HCT116 (cell line): Measurements from ENCODE around the gene ARMC10. TPM values are rescaled to one million over a fixed set of nuclear protein-coding genes. Genes with fewer than 3 reads are reported as not detected.
A peak's percentile ranks its signal among the peaks of the same experiment; 100 is the strongest.

ENCODE experiments used
- ATAC-seq: fragments of 200-7000 bp; cut with Tn5 transposase; 2 replicates; pipeline ENCODE4 v1.9.1; 2020; ENCODE audit warnings: mild to moderate bottlenecking, moderate library complexity
- BruUV-seq: library from RNA; stranded (reverse); fragments of 400-500 nt; replicated peaks from 2 replicates; lab custom pipeline; 2021; lab: Mats Ljungman, UMichigan
- CTCF ChIA-PET: fragments of 300-600 bp; sonication (Branson Sonifier 250); formaldehyde crosslinking; loops from one replicate; lab custom pipeline; 2021; ENCODE audit warnings: antibody characterized with exemption; lab: Charles Lee
- POLR2A ChIA-PET: fragments of 300-600, 350-600 bp; sonication (Branson Sonifier 250); formaldehyde crosslinking; loops from one replicate; lab custom pipeline; 2021; ENCODE audit warnings: antibody characterized with exemption; lab: Charles Lee
- RAD21 ChIA-PET, 2 experiments: fragments of 300-600 bp; sonication (Branson Sonifier 250); formaldehyde crosslinking; loops; one replicate each; lab custom pipeline; 2023; ENCODE audit warnings: low total read pairs in 2 of 2; ENCODE audit not compliant: uncharacterized antibody in 2 of 2, unreplicated experiment in 2 of 2, low non-redundant PET in 1 of 2; lab: Charles Lee
- DNase-seq: peaks from one replicate; pipeline ENCODE4 v3.0.0-alpha.2; 2010; ENCODE audit warnings: low read depth, low spot score
- H2AFZ ChIP-seq: fragments of 200-600 bp; shearing (Covaris generic), sonication (generic); 2 replicates; pipeline ENCODE4 v1.6.1; 2017; ENCODE audit warnings: low read depth, mixed run types, mixed read lengths, antibody characterized with exemption, low read length; ENCODE audit not compliant: poor library complexity, severe bottlenecking
- H3K27ac ChIP-seq: 2 replicates; pipeline ENCODE4 v1.5.1; 2012; ENCODE audit warnings: low read depth, low read length
- H3K27me3 ChIP-seq: fragments of 200-600 bp; sonication (generic); 2 replicates; pipeline ENCODE4 v1.6.1; 2016; ENCODE audit warnings: mixed run types, low read length, mixed read lengths; ENCODE audit not compliant: insufficient read depth
- H3K36me3 ChIP-seq, 2 experiments: fragments of 200-500 bp in 1 of 2; fragments of 200-600 bp in 1 of 2; sonication (Bioruptor generic) in 1 of 2; sonication (generic) in 1 of 2; 2 replicates each; pipeline versions ENCODE4 v1.5.1 to v1.6.1; 2014 to 2016; ENCODE audit warnings: low read length in 2 of 2, inconsistent platforms in 1 of 2, mixed read lengths in 1 of 2, mixed run types in 1 of 2; ENCODE audit not compliant: insufficient read depth in 2 of 2, control insufficient read depth in 1 of 2
- H3K4me1 ChIP-seq, 2 experiments: fragments of 200-600 bp in 1 of 2; sonication (generic) in 1 of 2; 2 replicates each; pipeline versions ENCODE4 v1.5.1 to v1.6.1; 2012 to 2017; ENCODE audit warnings: low read length in 2 of 2, inconsistent platforms in 1 of 2, mild to moderate bottlenecking in 1 of 2, mixed read lengths in 1 of 2, mixed run types in 1 of 2, moderate library complexity in 1 of 2; ENCODE audit not compliant: insufficient read depth in 2 of 2, control insufficient read depth in 1 of 2
- H3K4me2 ChIP-seq: fragments of 200-600 bp; sonication (generic); 2 replicates; pipeline ENCODE4 v1.6.1; 2017; ENCODE audit warnings: mixed run types, low read length, mixed read lengths
- H3K4me3 ChIP-seq, 2 experiments: fragments of 200-600 bp in 1 of 2; sonication (generic) in 1 of 2; replicated peaks in 1 of 2; 2 replicates each; pipeline ENCODE4 v1.5.1; 2011 to 2016; ENCODE audit warnings: low read length in 2 of 2, control low read depth in 1 of 2, low read depth in 1 of 2, mild to moderate bottlenecking in 1 of 2, mixed read lengths in 1 of 2, mixed run types in 1 of 2
- H3K79me2 ChIP-seq: fragments of 200-600 bp; sonication (generic); 2 replicates; pipeline ENCODE4 v1.6.1; 2017; ENCODE audit warnings: mild to moderate bottlenecking, mixed run types, low read length, moderate library complexity, mixed read lengths; ENCODE audit not compliant: insufficient read depth
- H3K9ac ChIP-seq: fragments of 200-600 bp; sonication (generic); 2 replicates; pipeline ENCODE4 v1.6.1; 2016; ENCODE audit warnings: low read length, mixed read lengths
- H3K9me2 ChIP-seq: fragments of 200-600 bp; sonication (generic), shearing (Covaris generic); 2 replicates; pipeline ENCODE4 v1.6.1; 2017; ENCODE audit warnings: mixed run types, mild to moderate bottlenecking, moderate library complexity; ENCODE audit not compliant: insufficient read depth
- H3K9me3 ChIP-seq, 2 experiments: fragments of 200-500 bp in 1 of 2; fragments of 200-600 bp in 1 of 2; sonication (Bioruptor generic) in 1 of 2; sonication (generic) in 1 of 2; 2 replicates each; pipeline ENCODE4 v1.6.1; 2014 to 2017; ENCODE audit warnings: low read length in 2 of 2, mixed read lengths in 2 of 2, inconsistent platforms in 1 of 2, low read depth in 1 of 2, mild to moderate bottlenecking in 1 of 2, mixed run types in 1 of 2, moderate library complexity in 1 of 2; ENCODE audit not compliant: control insufficient read depth in 1 of 2, insufficient read depth in 1 of 2
- H4K20me1 ChIP-seq: fragments of 200-600 bp; sonication (generic), shearing (Covaris generic); 2 replicates; pipeline ENCODE4 v1.6.1; 2017; ENCODE audit warnings: mixed run types, mild to moderate bottlenecking, moderate library complexity; ENCODE audit not compliant: insufficient read depth
- CBX3 ChIP-seq: IDR thresholded peaks from 2 replicates; pipeline ENCODE4 v1.6.1; 2012; ENCODE audit warnings: low read depth
- EGR1 ChIP-seq: IDR thresholded peaks from 2 replicates; pipeline ENCODE4 v1.6.1; 2012; ENCODE audit warnings: low read depth
- EZH2phosphoT487 ChIP-seq: fragments of 200-600 bp; IDR thresholded peaks from 2 replicates; pipeline ENCODE4 v1.6.1; 2018; ENCODE audit warnings: antibody characterized with exemption, borderline replicate concordance
- JUND ChIP-seq: IDR thresholded peaks from 2 replicates; pipeline ENCODE4 v1.6.1; 2012
- POLR2AphosphoS5 ChIP-seq: IDR thresholded peaks from 2 replicates; pipeline ENCODE4 v1.6.1; 2011; ENCODE audit warnings: mild to moderate bottlenecking, low read depth, low read length, moderate library complexity
- RAD21 ChIP-seq: IDR thresholded peaks from 2 replicates; pipeline ENCODE4 v1.6.1; 2012; ENCODE audit warnings: low read depth, mild to moderate bottlenecking
- SP1 ChIP-seq: IDR thresholded peaks from 2 replicates; pipeline ENCODE4 v1.6.1; 2012; ENCODE audit warnings: low read depth
- SRF ChIP-seq: IDR thresholded peaks from 2 replicates; pipeline ENCODE4 v1.6.1; 2012; ENCODE audit warnings: low read depth
- YY1 ChIP-seq: IDR thresholded peaks from 2 replicates; pipeline ENCODE4 v1.6.1; 2011; ENCODE audit warnings: low read length, low read depth, moderate library complexity, mild to moderate bottlenecking; ENCODE audit not compliant: insufficient replicate concordance; ENCODE audit errors: extremely low read depth
- ZFX ChIP-seq: fragments of 450-650 bp; IDR thresholded peaks from 2 replicates; pipeline ENCODE4 v1.6.1; 2017
- ZNF274 ChIP-seq: fragments of 200-500 bp; sonication (Bioruptor generic); IDR thresholded peaks from 2 replicates; pipeline ENCODE4 v1.6.1; 2014; ENCODE audit warnings: mild to moderate bottlenecking, low read depth, low read length, inconsistent platforms
- intact Hi-C: fragments of 100-400 bp; cut with micrococcal nuclease; formaldehyde crosslinking; loops from 2 replicates; pipeline ENCODE4 v1.10.0; 2022
- total RNA-seq: library from RNA; stranded (reverse); gene quantifications from one replicate; pipeline ENCODE4 v1.2.1, GENCODE V29; 2021; ENCODE audit not compliant: unreplicated experiment
- TF ChIP-seq, protein P1 (sequence below), 3 experiments: fragments of 200-600 bp in 1 of 3; sonication (generic) in 1 of 3; IDR thresholded peaks in 2 of 3; conservative IDR thresholded peaks in 1 of 3; 2 replicates each; pipeline ENCODE4 v1.5.1; 2012 to 2017; ENCODE audit warnings: low read depth in 2 of 3, low read length in 2 of 3, antibody characterized with exemption in 1 of 3, borderline replicate concordance in 1 of 3, control low read depth in 1 of 3, mild to moderate bottlenecking in 1 of 3, mixed read lengths in 1 of 3, mixed run types in 1 of 3, moderate library complexity in 1 of 3; ENCODE audit not compliant: insufficient read depth in 1 of 3
- TF ChIP-seq, protein P2 (sequence below): IDR thresholded peaks from 2 replicates; pipeline ENCODE4 v1.6.1; 2012

Gene ARMC10
- total RNA-seq, 1 experiment from 2014 or later: 53.3 TPM

GRCh38 chr7:103059471-103059870, 15.5 kb upstream of the ARMC10 start:
- Histone ChIP-seq H3K36me3 (no peaks in the 10 kb centered on the region), H3K4me2 (no peak overlapping the region), H3K9me2 (no peaks in the 10 kb centered on the region), H3K9me3 (no peaks in the 10 kb centered on the region), H2AFZ (no peak overlapping the region), H3K27ac (no peak overlapping the region), H3K4me1 (peaks cover 5 to 11% of the 10 kb centered on the region in 2 experiments; a peak in 3 of 4 replicates), H4K20me1 (no peaks in the 10 kb centered on the region), H3K9ac (no peak overlapping the region), H3K4me3 (no peak overlapping the region), H3K27me3 (no peaks in the 10 kb centered on the region), H3K79me2 (no peaks in the 10 kb centered on the region)
- POLR2A ChIA-PET: no interaction called here
- intact Hi-C loops: loop anchor here (10.0 kb wide), 1 partner anchor 105 kb away; no protein-coding TSS in a partner anchor
- DNase-seq (no peak), ATAC-seq (no peak)
- TF ChIP-seq SRF: no peak
- TF ChIP-seq, protein P1, sequence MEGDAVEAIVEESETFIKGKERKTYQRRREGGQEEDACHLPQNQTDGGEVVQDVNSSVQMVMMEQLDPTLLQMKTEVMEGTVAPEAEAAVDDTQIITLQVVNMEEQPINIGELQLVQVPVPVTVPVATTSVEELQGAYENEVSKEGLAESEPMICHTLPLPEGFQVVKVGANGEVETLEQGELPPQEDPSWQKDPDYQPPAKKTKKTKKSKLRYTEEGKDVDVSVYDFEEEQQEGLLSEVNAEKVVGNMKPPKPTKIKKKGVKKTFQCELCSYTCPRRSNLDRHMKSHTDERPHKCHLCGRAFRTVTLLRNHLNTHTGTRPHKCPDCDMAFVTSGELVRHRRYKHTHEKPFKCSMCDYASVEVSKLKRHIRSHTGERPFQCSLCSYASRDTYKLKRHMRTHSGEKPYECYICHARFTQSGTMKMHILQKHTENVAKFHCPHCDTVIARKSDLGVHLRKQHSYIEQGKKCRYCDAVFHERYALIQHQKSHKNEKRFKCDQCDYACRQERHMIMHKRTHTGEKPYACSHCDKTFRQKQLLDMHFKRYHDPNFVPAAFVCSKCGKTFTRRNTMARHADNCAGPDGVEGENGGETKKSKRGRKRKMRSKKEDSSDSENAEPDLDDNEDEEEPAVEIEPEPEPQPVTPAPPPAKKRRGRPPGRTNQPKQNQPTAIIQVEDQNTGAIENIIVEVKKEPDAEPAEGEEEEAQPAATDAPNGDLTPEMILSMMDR (IDR thresholded peaks at IDR 0.05 in 2 of 3, conservative IDR thresholded peaks at IDR 0.05 in 1 of 3; ENCODE audit: borderline replicate concordance in 1 of 3, insufficient read depth in 1 of 3, low read depth in 2 of 3, low read length in 2 of 3): no peak
- TF ChIP-seq ZFX: no peak
- TF ChIP-seq YY1: no peak
- TF ChIP-seq RAD21: no peak
- no peak for TF ChIP-seq JUND
- no peak for TF ChIP-seq CBX3
- no peak for TF ChIP-seq ZNF274
- no TSS peak for BruUV-seq
- CTCF ChIA-PET: no interaction called here
- RAD21 ChIA-PET: no interaction called here

DNA sequence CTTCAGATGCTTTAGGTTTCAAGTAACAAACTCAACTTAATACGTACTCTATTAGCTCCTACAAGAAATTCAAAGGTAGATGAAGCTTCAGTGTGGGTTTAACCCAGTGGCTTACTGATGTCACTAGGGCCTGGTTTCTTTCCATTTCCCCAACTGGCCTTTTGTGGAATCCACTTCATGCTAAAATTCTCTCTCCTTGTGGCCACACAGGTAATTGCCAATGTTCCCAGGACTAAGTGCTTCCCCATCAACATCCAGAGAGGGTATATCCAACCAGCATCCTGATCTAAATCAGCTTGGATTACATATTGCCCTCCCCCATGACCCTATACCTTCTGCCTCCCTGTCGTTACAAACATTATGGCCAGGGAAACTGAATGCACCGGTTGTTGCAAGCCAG, 11.0 kb upstream of the ARMC10 start:
- ATAC-seq (no peak), DNase-seq (no peak)
- H4K20me1 ChIP-seq: no peaks in the 10 kb centered on the region
- TF ChIP-seq CBX3 (no peak), EZH2phosphoT487 (no peak), POLR2AphosphoS5 (no peak), SP1 (no peak), EGR1 (no peak), RAD21 (no peak)
- TF ChIP-seq, protein P1 (IDR thresholded peaks at IDR 0.05 in 2 of 3, conservative IDR thresholded peaks at IDR 0.05 in 1 of 3; ENCODE audit: borderline replicate concordance in 1 of 3, insufficient read depth in 1 of 3, low read depth in 2 of 3, low read length in 2 of 3): peak in 2 of 3 experiments; percentile 17 to 22; a peak in 1 of 6 replicates
- TF ChIP-seq, protein P2, sequence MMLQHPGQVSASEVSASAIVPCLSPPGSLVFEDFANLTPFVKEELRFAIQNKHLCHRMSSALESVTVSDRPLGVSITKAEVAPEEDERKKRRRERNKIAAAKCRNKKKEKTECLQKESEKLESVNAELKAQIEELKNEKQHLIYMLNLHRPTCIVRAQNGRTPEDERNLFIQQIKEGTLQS: no peak
- H3K4me1 ChIP-seq: peaks cover 5 to 14% of the 10 kb centered on the region in 2 experiments; a peak in 3 of 4 replicates
- intact Hi-C loops: loop anchor here (2.0 to 5.0 kb wide), 2 partner anchors 147 to 305 kb away; no protein-coding TSS in a partner anchor
- no peaks in the 10 kb centered on the region for H3K9me3 ChIP-seq
- H3K4me2 ChIP-seq: no peak overlapping the region
- no peaks in the 10 kb centered on the region for H3K27me3 ChIP-seq
- no peaks in the 10 kb centered on the region for H3K79me2 ChIP-seq
- H3K4me3 ChIP-seq: no peak overlapping the region
- no peaks in the 10 kb centered on the region for H3K9me2 ChIP-seq
- no peak overlapping the region for H3K27ac ChIP-seq
- no peak overlapping the region for H2AFZ ChIP-seq
- no TSS peak for BruUV-seq
- ChIA-PET RAD21 (no interaction called here), POLR2A (no interaction called here), CTCF (no interaction called here)
- H3K36me3 ChIP-seq: no peaks in the 10 kb centered on the region
- H3K9ac ChIP-seq: no peak overlapping the region
